Renal cortex interstitium (tissue), 11 donors: Measurements from ENCODE around the gene RICTOR. TPM values are rescaled to one million over a fixed set of nuclear protein-coding genes. Genes with fewer than 3 reads are reported as not detected.

Experiments
- DNase-seq, 11 donors: peaks; one replicate each; pipeline ENCODE4 v3.0.0-alpha.2; 2013; ENCODE audit warnings: low read depth in 9 of 11, low spot score in 4 of 11; ENCODE audit errors: extremely low read depth in 1 of 11
- polyA plus RNA-seq, 3 donors: library from polyadenylated mRNA; unstranded; fragments of 120-200 nt; gene quantifications; one replicate each; pipeline ENCODE4 v1.2.1, GENCODE V29; 2013; ENCODE audit not compliant: insufficient read length in 3 of 3

The RICTOR gene
- polyA plus RNA-seq, 3 donors = 21.1 to 31.8 (median 26.6) TPM

GRCh38 chr5:38923661-38924451 lies 150.3 kb downstream of the RICTOR start:
- DNase-seq = no peak

GRCh38 chr5:38922199-38922598 lies 152.0 kb downstream of the RICTOR start:
- DNase-seq = peak in 9 of 11 donors; percentile 3 to 31 (median 22)

- DNase-seq = peak in 5 of 11 donors; percentile 2 to 6 (median 3)
Measured at GRCh38 chr5:38921174-38921573, 153.0 kb downstream of the RICTOR start.

GRCh38 chr5:38916802-38917201 lies 157.4 kb downstream of the RICTOR start:
- no peak for DNase-seq

GRCh38 chr5:38913714-38914113 lies 160.5 kb downstream of the RICTOR start:
- DNase-seq = no peak

- no peak for DNase-seq
Measured at GRCh38 chr5:38911933-38912332, 162.3 kb downstream of the RICTOR start.

- no peak for DNase-seq
Measured at GRCh38 chr5:38906503-38906902, 167.7 kb downstream of the RICTOR start.

GRCh38 chr5:38905516-38905915 lies 168.7 kb downstream of the RICTOR start:
- no peak for DNase-seq

GRCh38 chr5:38899936-38900335 lies 174.3 kb downstream of the RICTOR start:
- DNase-seq = no peak

- DNase-seq = no peak
Measured at GRCh38 chr5:38896760-38897159, 177.4 kb downstream of the RICTOR start.

GRCh38 chr5:38892363-38892762 lies 181.8 kb downstream of the RICTOR start:
- no peak for DNase-seq

GRCh38 chr5:38891563-38891962 lies 182.6 kb downstream of the RICTOR start:
- no peak for DNase-seq

- no peak for DNase-seq
Measured at GRCh38 chr5:38889424-38889823, 184.8 kb downstream of the RICTOR start.

- no peak for DNase-seq
Measured at GRCh38 chr5:38888041-38888440, 186.2 kb downstream of the RICTOR start.

Other genes with a start within 250 kb of the RICTOR start
- gene OSMR, start 228.4 kb downstream of the RICTOR start, polyA plus RNA-seq = 10 to 100 TPM in 1 of 3 donors, 1 to 10 TPM in 2; 7.9 to 11.0 (median 9.8) TPM
- gene FYB1, start 145.2 kb upstream of the RICTOR start, polyA plus RNA-seq = 1 to 10 TPM; 3.9 to 4.4 (median 4.4) TPM